HEK293 (cell line): ENCODE data around the gene TCF21.
"Not testable (repeated sequence)": the region's sequence is repeated elsewhere in the genome, so short reads cannot be mapped to it uniquely, and the experiment has no call there.

Experiments used
- HOXA7 ChIP-seq: sonication (generic); formaldehyde crosslinking; IDR thresholded peaks from 2 replicates; pipeline ENCODE4 v1.8.1; 2022; ENCODE audit warnings: missing genetic modification reagents, borderline replicate concordance
- KLF16 ChIP-seq: fragments of 450-650 bp; formaldehyde crosslinking; IDR thresholded peaks from 2 replicates; pipeline ENCODE4 v1.5.1; 2017; ENCODE audit warnings: missing biosample characterization, missing genetic modification characterization
- SP2 ChIP-seq: fragments of 450-650 bp; formaldehyde crosslinking; IDR thresholded peaks from 2 replicates; pipeline ENCODE4 v1.5.1; 2016; ENCODE audit warnings: missing biosample characterization, missing genetic modification characterization
- ZNF843 ChIP-seq: fragments of 450-650 bp; formaldehyde crosslinking; IDR thresholded peaks from 2 replicates; pipeline ENCODE4 v1.5.1; 2016; ENCODE audit warnings: missing biosample characterization, missing genetic modification characterization
- TF ChIP-seq, protein P1 (sequence below): fragments of 450-650 bp; formaldehyde crosslinking; IDR thresholded peaks from 2 replicates; pipeline ENCODE4 v1.5.1; 2016; ENCODE audit warnings: missing biosample characterization, missing genetic modification characterization
- TF ChIP-seq, protein P2 (sequence below): fragments of 450-650 bp; formaldehyde crosslinking; IDR thresholded peaks from 2 replicates; pipeline ENCODE4 v1.5.1; 2016; ENCODE audit warnings: missing biosample characterization, missing genetic modification characterization

DNA sequence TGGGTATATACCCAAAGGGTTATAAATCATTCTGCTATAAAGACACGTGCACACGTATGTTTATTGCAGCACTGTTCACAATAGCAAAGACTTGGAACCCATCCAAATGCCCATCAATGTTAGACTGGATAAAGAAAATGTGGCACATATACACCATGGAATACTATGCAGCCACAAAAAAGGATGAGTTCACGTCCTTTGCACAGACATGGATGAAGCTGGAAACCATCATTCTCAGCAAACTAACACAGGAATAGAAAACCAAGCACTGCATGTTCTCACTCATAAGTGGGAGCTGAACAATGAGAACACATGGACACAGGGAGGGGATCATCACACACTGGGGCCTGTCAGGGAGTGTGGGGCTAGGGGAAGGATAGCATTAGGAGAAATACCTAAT lies 47.4 kb downstream of the TCF21 start:
- TF ChIP-seq, protein P1, sequence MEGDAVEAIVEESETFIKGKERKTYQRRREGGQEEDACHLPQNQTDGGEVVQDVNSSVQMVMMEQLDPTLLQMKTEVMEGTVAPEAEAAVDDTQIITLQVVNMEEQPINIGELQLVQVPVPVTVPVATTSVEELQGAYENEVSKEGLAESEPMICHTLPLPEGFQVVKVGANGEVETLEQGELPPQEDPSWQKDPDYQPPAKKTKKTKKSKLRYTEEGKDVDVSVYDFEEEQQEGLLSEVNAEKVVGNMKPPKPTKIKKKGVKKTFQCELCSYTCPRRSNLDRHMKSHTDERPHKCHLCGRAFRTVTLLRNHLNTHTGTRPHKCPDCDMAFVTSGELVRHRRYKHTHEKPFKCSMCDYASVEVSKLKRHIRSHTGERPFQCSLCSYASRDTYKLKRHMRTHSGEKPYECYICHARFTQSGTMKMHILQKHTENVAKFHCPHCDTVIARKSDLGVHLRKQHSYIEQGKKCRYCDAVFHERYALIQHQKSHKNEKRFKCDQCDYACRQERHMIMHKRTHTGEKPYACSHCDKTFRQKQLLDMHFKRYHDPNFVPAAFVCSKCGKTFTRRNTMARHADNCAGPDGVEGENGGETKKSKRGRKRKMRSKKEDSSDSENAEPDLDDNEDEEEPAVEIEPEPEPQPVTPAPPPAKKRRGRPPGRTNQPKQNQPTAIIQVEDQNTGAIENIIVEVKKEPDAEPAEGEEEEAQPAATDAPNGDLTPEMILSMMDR = not testable (repeated sequence)
- not testable (repeated sequence) for TF ChIP-seq KLF16 (tag by site-specific recombination); HOXA7 (CRISPR knock-in tag); ZNF843; SP2 (tag by site-specific recombination)
- TF ChIP-seq, protein P2, sequence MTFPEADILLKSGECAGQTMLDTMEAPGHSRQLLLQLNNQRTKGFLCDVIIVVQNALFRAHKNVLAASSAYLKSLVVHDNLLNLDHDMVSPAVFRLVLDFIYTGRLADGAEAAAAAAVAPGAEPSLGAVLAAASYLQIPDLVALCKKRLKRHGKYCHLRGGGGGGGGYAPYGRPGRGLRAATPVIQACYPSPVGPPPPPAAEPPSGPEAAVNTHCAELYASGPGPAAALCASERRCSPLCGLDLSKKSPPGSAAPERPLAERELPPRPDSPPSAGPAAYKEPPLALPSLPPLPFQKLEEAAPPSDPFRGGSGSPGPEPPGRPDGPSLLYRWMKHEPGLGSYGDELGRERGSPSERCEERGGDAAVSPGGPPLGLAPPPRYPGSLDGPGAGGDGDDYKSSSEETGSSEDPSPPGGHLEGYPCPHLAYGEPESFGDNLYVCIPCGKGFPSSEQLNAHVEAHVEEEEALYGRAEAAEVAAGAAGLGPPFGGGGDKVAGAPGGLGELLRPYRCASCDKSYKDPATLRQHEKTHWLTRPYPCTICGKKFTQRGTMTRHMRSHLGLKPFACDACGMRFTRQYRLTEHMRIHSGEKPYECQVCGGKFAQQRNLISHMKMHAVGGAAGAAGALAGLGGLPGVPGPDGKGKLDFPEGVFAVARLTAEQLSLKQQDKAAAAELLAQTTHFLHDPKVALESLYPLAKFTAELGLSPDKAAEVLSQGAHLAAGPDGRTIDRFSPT = not testable (repeated sequence)
